Brain microvascular endothelial cell (primary cell): ENCODE results near the gene NKIRAS1.

Experiments used
- DNase-seq: peaks from one replicate; pipeline ENCODE4 v3.0.0-alpha.2; 2020
- H3K27ac ChIP-seq: fragments of 250-450 bp; sonication (Bioruptor Pico); 2 replicates; pipeline ENCODE4 v1.5.1; 2020; ENCODE audit warnings: mild to moderate bottlenecking, moderate library complexity
- H3K27me3 ChIP-seq: fragments of 250-450 bp; sonication (Bioruptor Pico); replicated peaks from 2 replicates; pipeline ENCODE4 v1.5.1; 2020; ENCODE audit warnings: mild to moderate bottlenecking
- H3K36me3 ChIP-seq: fragments of 250-450 bp; sonication (Bioruptor Pico); replicated peaks from 2 replicates; pipeline ENCODE4 v1.5.1; 2020; ENCODE audit warnings: mild to moderate bottlenecking
- H3K4me3 ChIP-seq: 2 replicates; pipeline ENCODE4 v1.5.1; 2011; ENCODE audit warnings: low read depth, mild to moderate bottlenecking, control low read depth, low read length, moderate library complexity
- in situ Hi-C: cut with HindIII; loops from 2 replicates; pipeline ENCODE4 v1.10.0; 2017; ENCODE audit warnings: low sequenced_read_pairs, low pct_ligation_motif_present
- TF ChIP-seq, protein P1 (sequence below): IDR thresholded peaks from 2 replicates; pipeline ENCODE4 v1.5.1; 2011; ENCODE audit warnings: low read depth, mild to moderate bottlenecking, moderate library complexity, low read length, control low read depth, inconsistent platforms; ENCODE audit errors: missing control alignments

The NKIRAS1 gene

DNA sequence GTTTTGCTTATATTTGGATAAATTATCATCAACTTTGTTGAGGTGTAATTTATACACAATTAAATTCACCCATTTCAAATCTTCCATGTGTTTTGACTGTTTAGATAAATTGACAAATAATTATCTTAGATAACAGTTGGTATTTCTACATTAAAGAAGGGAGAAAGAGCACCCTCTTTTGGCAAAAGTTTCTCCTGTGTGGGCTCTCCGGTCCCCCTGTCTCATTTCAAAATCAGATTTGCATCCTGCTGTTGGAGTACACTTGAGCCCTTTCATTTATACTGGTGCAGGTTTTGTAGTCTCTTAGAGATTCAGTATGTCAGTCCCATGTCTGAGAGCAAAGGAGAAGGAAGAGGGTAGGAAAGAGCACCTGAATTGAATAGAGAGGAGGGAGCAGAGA lies 49.4 kb downstream of the NKIRAS1 start:
- Histone ChIP-seq H3K27me3 (no peaks in the 10 kb centered on the region), H3K36me3 (no peaks in the 10 kb centered on the region), H3K4me3 (no peak overlapping the region), H3K27ac (no peak overlapping the region)
- DNase-seq: no peak
- in situ Hi-C loops: no loop called here
- TF ChIP-seq, protein P1, sequence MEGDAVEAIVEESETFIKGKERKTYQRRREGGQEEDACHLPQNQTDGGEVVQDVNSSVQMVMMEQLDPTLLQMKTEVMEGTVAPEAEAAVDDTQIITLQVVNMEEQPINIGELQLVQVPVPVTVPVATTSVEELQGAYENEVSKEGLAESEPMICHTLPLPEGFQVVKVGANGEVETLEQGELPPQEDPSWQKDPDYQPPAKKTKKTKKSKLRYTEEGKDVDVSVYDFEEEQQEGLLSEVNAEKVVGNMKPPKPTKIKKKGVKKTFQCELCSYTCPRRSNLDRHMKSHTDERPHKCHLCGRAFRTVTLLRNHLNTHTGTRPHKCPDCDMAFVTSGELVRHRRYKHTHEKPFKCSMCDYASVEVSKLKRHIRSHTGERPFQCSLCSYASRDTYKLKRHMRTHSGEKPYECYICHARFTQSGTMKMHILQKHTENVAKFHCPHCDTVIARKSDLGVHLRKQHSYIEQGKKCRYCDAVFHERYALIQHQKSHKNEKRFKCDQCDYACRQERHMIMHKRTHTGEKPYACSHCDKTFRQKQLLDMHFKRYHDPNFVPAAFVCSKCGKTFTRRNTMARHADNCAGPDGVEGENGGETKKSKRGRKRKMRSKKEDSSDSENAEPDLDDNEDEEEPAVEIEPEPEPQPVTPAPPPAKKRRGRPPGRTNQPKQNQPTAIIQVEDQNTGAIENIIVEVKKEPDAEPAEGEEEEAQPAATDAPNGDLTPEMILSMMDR: peak; percentile 30

DNA sequence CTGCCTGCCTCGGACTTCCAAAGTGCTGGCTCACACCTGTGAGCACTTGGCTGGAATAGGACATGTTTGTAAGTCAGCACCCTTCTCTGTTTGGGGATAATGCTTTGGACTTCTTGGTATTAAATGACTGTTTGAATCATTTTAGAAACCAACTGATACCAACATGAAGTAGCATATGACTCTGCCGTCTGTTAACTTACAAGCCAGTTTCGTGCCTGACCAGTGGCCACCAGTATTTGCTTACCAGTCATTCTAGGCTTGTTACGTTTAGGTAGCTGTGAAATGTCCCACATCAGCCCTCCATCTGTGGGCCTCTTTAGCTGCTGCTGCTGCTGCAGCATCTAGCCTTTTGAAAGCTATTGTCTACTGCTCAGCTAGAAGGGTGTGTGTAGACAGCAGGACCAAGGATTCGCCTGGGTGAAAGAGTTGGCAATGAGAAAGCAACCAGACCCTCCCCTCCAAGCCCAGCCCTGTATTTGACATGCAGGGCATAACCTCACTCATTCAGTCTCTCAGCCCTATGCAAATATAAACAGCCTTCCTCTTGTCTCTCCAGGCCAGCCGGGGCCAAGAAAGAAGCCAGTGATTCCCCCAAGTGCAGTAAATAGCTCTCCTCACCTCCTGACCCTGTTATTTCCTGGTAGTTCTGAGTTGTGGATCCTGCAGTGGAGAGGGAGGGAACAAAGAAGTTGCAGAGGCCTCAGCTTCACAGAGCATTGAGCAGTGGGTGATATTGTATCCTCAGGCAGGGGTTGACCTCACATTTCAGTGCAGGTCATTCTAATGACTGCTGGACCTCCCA lies 51.0 kb downstream of the NKIRAS1 start:
- Histone ChIP-seq H3K36me3 (peaks cover 2% of the 10 kb centered on the region), H3K27me3 (no peaks in the 10 kb centered on the region), H3K4me3 (no peak overlapping the region), H3K27ac (no peak overlapping the region)
- in situ Hi-C loops: no loop called here
- DNase-seq: peak; percentile 25
- TF ChIP-seq, protein P1: no peak

DNA sequence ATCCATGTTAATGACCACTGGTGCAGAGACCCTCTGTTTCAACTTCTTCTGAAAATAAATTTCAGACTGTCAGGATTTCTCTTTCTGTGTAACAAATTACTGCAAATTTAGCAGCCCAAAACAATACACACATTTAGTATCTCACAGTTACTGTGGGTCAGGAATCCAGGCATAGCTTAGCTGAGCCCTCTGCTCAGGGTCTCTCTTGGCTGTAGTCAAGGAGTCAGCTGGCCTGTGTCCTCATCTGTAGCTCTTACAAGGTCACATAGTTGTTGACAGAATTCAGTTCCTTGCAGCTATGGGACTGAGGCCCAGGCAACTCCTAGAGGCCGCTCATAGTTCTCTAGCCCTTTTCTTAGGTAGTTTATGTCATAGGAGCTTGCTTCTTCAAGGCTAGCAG lies 51.9 kb downstream of the NKIRAS1 start:
- H3K27ac ChIP-seq: no peak overlapping the region
- no peak for DNase-seq
- peaks cover 2% of the 10 kb centered on the region for H3K36me3 ChIP-seq
- TF ChIP-seq, protein P1: no peak
- H3K27me3 ChIP-seq: no peaks in the 10 kb centered on the region
- in situ Hi-C loops: no loop called here
- no peak overlapping the region for H3K4me3 ChIP-seq

DNA sequence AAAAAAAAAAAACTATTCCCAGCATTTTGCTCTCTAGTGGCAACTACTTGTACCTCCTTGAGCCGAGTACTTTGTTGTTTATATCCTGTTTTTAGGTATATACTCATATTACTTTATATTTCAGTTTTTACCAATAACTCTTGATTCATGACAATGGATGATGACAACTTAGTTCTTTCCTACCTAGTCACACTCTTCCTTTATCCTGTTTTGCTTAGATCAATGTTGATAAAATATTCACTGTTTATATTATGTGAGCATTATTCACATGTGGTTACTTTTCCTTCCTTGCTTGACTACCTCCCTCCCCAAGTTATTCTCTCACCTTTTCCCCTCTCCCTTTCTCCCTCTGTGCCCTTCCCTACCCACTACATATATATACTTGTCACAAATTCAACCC lies 53.7 kb downstream of the NKIRAS1 start:
- TF ChIP-seq, protein P1: no peak
- no peak overlapping the region for H3K4me3 ChIP-seq
- no peak overlapping the region for H3K27ac ChIP-seq
- no peaks in the 10 kb centered on the region for H3K27me3 ChIP-seq
- DNase-seq: no peak
- in situ Hi-C loops: no loop called here
- peaks cover 2% of the 10 kb centered on the region for H3K36me3 ChIP-seq

DNA sequence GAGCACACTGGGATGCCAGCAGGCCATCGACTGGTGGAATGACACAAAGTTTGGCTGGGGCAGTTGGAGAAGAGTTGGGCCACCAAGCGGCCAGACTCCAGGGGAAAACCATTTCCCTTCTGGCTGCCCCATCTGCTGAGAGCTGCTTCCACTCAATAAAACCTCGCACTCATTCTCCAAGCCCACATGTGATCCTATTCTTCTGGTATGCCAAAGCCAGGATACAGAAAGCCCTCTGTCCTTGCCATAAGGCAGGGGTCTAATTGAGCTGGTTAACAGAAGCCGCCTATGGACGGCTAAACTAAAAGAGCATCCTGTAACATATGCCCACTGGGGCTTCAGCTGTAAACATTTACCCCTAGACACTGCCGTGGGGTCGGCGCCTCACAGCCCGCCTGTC lies 55.1 kb downstream of the NKIRAS1 start:
- H3K27me3 ChIP-seq: no peaks in the 10 kb centered on the region

More for the DNA sequence above, 55.1 kb downstream of the NKIRAS1 start:
- DNase-seq: no peak
- no peak overlapping the region for H3K4me3 ChIP-seq
- no peak overlapping the region for H3K27ac ChIP-seq
- TF ChIP-seq, protein P1: no peak
- in situ Hi-C loops: no loop called here
- peaks cover 2% of the 10 kb centered on the region for H3K36me3 ChIP-seq
